Liver (tissue), 9 donors: Measurements from ENCODE around the gene NEK7. TPM values are rescaled to one million over a fixed set of nuclear protein-coding genes. Genes with fewer than 3 reads are reported as not detected.

Source experiments
- DNase-seq: peaks from one replicate; pipeline ENCODE4 v3.0.0-alpha.2; 2017; ENCODE audit warnings: low spot score
- H3K27ac ChIP-seq, 2 donors: one replicate each; pipeline ENCODE4 v1.7.0; 2013; ENCODE audit warnings: inconsistent platforms in 2 of 2, low read length in 2 of 2, control low read depth in 1 of 2, low read depth in 1 of 2, mild to moderate bottlenecking in 1 of 2
- H3K27me3 ChIP-seq, 4 donors: one replicate each; pipeline versions ENCODE4 v1.6.1 to v1.7.0; 2013; ENCODE audit warnings: low read length in 3 of 4, inconsistent platforms in 1 of 4, mild to moderate bottlenecking in 1 of 4, moderate library complexity in 1 of 4; ENCODE audit not compliant: control insufficient read depth in 4 of 4, insufficient read depth in 4 of 4
- H3K36me3 ChIP-seq, 4 donors: one replicate each; pipeline versions ENCODE4 v1.6.1 to v1.7.0; 2013; ENCODE audit warnings: low read length in 3 of 4, mild to moderate bottlenecking in 3 of 4, low read depth in 1 of 4, moderate library complexity in 1 of 4; ENCODE audit not compliant: control insufficient read depth in 4 of 4, insufficient read depth in 3 of 4
- H3K4me1 ChIP-seq, 4 donors: one replicate each; pipeline versions ENCODE4 v1.6.1 to v1.7.0; 2013; ENCODE audit warnings: low read length in 3 of 4, mild to moderate bottlenecking in 3 of 4, moderate library complexity in 1 of 4; ENCODE audit not compliant: control insufficient read depth in 4 of 4, insufficient read depth in 4 of 4
- H3K4me3 ChIP-seq, 3 donors: one replicate each; pipeline versions ENCODE4 v1.6.1 to v1.7.0; 2013; ENCODE audit warnings: low read length in 3 of 3, control low read depth in 1 of 3, low read depth in 1 of 3, mild to moderate bottlenecking in 1 of 3
- H3K9ac ChIP-seq, 2 donors: one replicate each; pipeline ENCODE4 v1.7.0; 2013; ENCODE audit warnings: low read length in 2 of 2, mild to moderate bottlenecking in 2 of 2, moderate library complexity in 2 of 2, control low read depth in 1 of 2, low read depth in 1 of 2
- H3K9me3 ChIP-seq, 4 donors: one replicate each; pipeline versions ENCODE4 v1.6.1 to v1.7.0; 2013; ENCODE audit warnings: low read length in 3 of 4; ENCODE audit not compliant: control insufficient read depth in 4 of 4
- FOXA1 ChIP-seq: IDR thresholded peaks from 2 replicates; pipeline ENCODE4 v1.6.1; 2016; ENCODE audit warnings: antibody characterized with exemption
- FOXA2 ChIP-seq: IDR thresholded peaks from 2 replicates; pipeline ENCODE4 v1.6.1; 2016; ENCODE audit warnings: antibody characterized with exemption
- GABPA ChIP-seq, 2 donors: IDR thresholded peaks in 1 of 2; conservative IDR thresholded peaks in 1 of 2; 2 replicates each; pipeline ENCODE4 v1.6.1; 2016; ENCODE audit warnings: antibody characterized with exemption in 2 of 2, mild to moderate bottlenecking in 1 of 2, moderate library complexity in 1 of 2
- HNF4A ChIP-seq, 2 donors: conservative IDR thresholded peaks; 2 replicates each; pipeline ENCODE4 v1.6.1; 2016; ENCODE audit warnings: antibody characterized with exemption in 2 of 2, mild to moderate bottlenecking in 2 of 2
- HNF4G ChIP-seq: IDR thresholded peaks from 2 replicates; pipeline ENCODE4 v1.6.1; 2016; ENCODE audit warnings: antibody characterized with exemption
- JUND ChIP-seq, 2 donors: IDR thresholded peaks; 2 replicates each; pipeline ENCODE4 v1.6.1; 2016; ENCODE audit warnings: antibody characterized with exemption in 2 of 2
- NR2F2 ChIP-seq: IDR thresholded peaks from 2 replicates; pipeline ENCODE4 v1.6.1; 2016; ENCODE audit warnings: antibody characterized with exemption
- RAD21 ChIP-seq, 2 donors: IDR thresholded peaks; 2 replicates each; pipeline ENCODE4 v1.6.1; 2016; ENCODE audit warnings: antibody characterized with exemption in 2 of 2, mild to moderate bottlenecking in 2 of 2
- RXRA ChIP-seq, 2 donors: IDR thresholded peaks; 2 replicates each; pipeline ENCODE4 v1.6.1; 2017 to 2018; ENCODE audit warnings: antibody characterized with exemption in 2 of 2, mild to moderate bottlenecking in 1 of 2
- SP1 ChIP-seq: IDR thresholded peaks from 2 replicates; pipeline ENCODE4 v1.6.1; 2018; ENCODE audit warnings: antibody characterized with exemption, mild to moderate bottlenecking
- TAF1 ChIP-seq: conservative IDR thresholded peaks from 2 replicates; pipeline ENCODE4 v1.6.1; 2016; ENCODE audit warnings: antibody characterized with exemption, mild to moderate bottlenecking
- YY1 ChIP-seq: IDR thresholded peaks from 2 replicates; pipeline ENCODE4 v1.6.1; 2016; ENCODE audit warnings: antibody characterized with exemption, mild to moderate bottlenecking
- WGBS: extraction: QIAGEN DNeasy Blood & Tissue Kit; methylation state at CpG from one replicate; pipeline ENCODE4 v1.1.7; 2013; 5-methylcytosine and 5-hydroxymethylcytosine counted together
- polyA plus RNA-seq, 2 donors: library from polyadenylated mRNA; stranded (reverse) in 1 of 2; unstranded in 1 of 2; fragments of 200-250 nt in 1 of 2; fragments of >200 nt in 1 of 2; fragmentation: Nextera tagmentation in 1 of 2; extraction: Ambion mirVana in 1 of 2; gene quantifications; one replicate each; pipeline versions ENCODE4 v1.2.1 to v1.2.3, GENCODE V29; 2013 to 2015
- total RNA-seq, 2 donors: library from RNA; depleted of rRNA; stranded (reverse); fragments of >200 nt; gene quantifications; one replicate each; pipeline ENCODE4 v1.2.3, GENCODE V29; 2014
- TF ChIP-seq, protein P1 (sequence below): IDR thresholded peaks from 2 replicates; pipeline ENCODE4 v1.6.1; 2016; ENCODE audit warnings: antibody characterized with exemption
- TF ChIP-seq, protein P2 (sequence below): IDR thresholded peaks from 2 replicates; pipeline ENCODE4 v1.6.1; 2016; ENCODE audit warnings: antibody characterized with exemption
- TF ChIP-seq, protein P3 (sequence below): IDR thresholded peaks from 2 replicates; pipeline ENCODE4 v1.6.1; 2016; ENCODE audit warnings: antibody characterized with exemption, mild to moderate bottlenecking
- TF ChIP-seq, protein P4 (sequence below): IDR thresholded peaks from 2 replicates; pipeline ENCODE4 v1.6.1; 2016; ENCODE audit warnings: antibody characterized with exemption
- TF ChIP-seq, protein P5 (sequence below): fragments of 150-350 bp; IDR thresholded peaks from 2 replicates; pipeline ENCODE4 v1.5.1; 2017; ENCODE audit warnings: improper control_type of control experiment, low read depth, low read length; ENCODE audit not compliant: missing input control
- donor health status: healthy.
- donor health status: healthy.
- donor health status: healthy.
- donor health status: healthy.
- donor health status: healthy.

Gene NEK7
- total and polyA plus RNA-seq, 4 donors: 9.2 to 34.4 (median 20.2) TPM

DNA sequence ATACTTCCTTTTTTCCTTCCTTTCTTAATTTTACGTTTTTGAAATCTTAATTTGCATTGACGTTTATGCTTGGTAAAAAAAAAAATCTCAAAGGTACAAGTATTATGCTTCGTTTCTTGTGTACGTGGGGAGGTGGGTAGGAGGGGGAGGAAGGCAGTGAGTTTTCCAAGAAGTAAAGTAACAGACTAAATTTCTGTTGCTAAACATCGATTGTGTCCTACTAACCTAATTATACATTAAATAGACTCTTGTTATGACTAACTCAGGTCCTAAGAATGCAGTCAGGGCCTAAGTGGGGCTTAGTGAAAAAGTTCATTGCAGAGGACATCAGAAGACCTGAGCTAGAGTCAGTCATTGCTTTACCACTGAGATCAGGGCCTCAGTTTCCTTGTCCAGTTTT lies 17.5 kb downstream of the NEK7 start:
- peaks cover 3 to 40% (median 6%) of the 10 kb centered on the region in 4 donors for H3K4me1 ChIP-seq
- TF ChIP-seq, protein P1, sequence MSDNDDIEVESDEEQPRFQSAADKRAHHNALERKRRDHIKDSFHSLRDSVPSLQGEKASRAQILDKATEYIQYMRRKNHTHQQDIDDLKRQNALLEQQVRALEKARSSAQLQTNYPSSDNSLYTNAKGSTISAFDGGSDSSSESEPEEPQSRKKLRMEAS: no peak
- TF ChIP-seq JUND (IDR thresholded peaks at IDR 0.05) (no peak), GABPA (IDR thresholded peaks at IDR 0.05 in 1 of 2, conservative IDR thresholded peaks at IDR 0.05 in 1 of 2) (no peak), RXRA (IDR thresholded peaks at IDR 0.05) (no peak), NR2F2 (no peak), FOXA1 (no peak), TAF1 (no peak), RAD21 (IDR thresholded peaks at IDR 0.05) (no peak), YY1 (no peak), HNF4A (conservative IDR thresholded peaks at IDR 0.05) (no peak), FOXA2 (no peak), HNF4G (no peak), SP1 (no peak)
- TF ChIP-seq, protein P2, sequence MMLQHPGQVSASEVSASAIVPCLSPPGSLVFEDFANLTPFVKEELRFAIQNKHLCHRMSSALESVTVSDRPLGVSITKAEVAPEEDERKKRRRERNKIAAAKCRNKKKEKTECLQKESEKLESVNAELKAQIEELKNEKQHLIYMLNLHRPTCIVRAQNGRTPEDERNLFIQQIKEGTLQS: no peak
- TF ChIP-seq, protein P3, sequence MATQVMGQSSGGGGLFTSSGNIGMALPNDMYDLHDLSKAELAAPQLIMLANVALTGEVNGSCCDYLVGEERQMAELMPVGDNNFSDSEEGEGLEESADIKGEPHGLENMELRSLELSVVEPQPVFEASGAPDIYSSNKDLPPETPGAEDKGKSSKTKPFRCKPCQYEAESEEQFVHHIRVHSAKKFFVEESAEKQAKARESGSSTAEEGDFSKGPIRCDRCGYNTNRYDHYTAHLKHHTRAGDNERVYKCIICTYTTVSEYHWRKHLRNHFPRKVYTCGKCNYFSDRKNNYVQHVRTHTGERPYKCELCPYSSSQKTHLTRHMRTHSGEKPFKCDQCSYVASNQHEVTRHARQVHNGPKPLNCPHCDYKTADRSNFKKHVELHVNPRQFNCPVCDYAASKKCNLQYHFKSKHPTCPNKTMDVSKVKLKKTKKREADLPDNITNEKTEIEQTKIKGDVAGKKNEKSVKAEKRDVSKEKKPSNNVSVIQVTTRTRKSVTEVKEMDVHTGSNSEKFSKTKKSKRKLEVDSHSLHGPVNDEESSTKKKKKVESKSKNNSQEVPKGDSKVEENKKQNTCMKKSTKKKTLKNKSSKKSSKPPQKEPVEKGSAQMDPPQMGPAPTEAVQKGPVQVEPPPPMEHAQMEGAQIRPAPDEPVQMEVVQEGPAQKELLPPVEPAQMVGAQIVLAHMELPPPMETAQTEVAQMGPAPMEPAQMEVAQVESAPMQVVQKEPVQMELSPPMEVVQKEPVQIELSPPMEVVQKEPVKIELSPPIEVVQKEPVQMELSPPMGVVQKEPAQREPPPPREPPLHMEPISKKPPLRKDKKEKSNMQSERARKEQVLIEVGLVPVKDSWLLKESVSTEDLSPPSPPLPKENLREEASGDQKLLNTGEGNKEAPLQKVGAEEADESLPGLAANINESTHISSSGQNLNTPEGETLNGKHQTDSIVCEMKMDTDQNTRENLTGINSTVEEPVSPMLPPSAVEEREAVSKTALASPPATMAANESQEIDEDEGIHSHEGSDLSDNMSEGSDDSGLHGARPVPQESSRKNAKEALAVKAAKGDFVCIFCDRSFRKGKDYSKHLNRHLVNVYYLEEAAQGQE: no peak
- TF ChIP-seq, protein P4, sequence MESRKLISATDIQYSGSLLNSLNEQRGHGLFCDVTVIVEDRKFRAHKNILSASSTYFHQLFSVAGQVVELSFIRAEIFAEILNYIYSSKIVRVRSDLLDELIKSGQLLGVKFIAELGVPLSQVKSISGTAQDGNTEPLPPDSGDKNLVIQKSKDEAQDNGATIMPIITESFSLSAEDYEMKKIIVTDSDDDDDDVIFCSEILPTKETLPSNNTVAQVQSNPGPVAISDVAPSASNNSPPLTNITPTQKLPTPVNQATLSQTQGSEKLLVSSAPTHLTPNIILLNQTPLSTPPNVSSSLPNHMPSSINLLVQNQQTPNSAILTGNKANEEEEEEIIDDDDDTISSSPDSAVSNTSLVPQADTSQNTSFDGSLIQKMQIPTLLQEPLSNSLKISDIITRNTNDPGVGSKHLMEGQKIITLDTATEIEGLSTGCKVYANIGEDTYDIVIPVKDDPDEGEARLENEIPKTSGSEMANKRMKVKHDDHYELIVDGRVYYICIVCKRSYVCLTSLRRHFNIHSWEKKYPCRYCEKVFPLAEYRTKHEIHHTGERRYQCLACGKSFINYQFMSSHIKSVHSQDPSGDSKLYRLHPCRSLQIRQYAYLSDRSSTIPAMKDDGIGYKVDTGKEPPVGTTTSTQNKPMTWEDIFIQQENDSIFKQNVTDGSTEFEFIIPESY: no peak
- TF ChIP-seq, protein P5, sequence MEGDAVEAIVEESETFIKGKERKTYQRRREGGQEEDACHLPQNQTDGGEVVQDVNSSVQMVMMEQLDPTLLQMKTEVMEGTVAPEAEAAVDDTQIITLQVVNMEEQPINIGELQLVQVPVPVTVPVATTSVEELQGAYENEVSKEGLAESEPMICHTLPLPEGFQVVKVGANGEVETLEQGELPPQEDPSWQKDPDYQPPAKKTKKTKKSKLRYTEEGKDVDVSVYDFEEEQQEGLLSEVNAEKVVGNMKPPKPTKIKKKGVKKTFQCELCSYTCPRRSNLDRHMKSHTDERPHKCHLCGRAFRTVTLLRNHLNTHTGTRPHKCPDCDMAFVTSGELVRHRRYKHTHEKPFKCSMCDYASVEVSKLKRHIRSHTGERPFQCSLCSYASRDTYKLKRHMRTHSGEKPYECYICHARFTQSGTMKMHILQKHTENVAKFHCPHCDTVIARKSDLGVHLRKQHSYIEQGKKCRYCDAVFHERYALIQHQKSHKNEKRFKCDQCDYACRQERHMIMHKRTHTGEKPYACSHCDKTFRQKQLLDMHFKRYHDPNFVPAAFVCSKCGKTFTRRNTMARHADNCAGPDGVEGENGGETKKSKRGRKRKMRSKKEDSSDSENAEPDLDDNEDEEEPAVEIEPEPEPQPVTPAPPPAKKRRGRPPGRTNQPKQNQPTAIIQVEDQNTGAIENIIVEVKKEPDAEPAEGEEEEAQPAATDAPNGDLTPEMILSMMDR: no peak
- no peaks in the 10 kb centered on the region for H3K36me3 ChIP-seq
- no peak for DNase-seq
- H3K27ac ChIP-seq: no peak overlapping the region
- H3K4me3 ChIP-seq: no peak overlapping the region
- H3K9me3 ChIP-seq: no peaks in the 10 kb centered on the region
- no peaks in the 10 kb centered on the region for H3K27me3 ChIP-seq
- WGBS: 64% methylated on average over 5 of the region's 5 CpGs
- H3K9ac ChIP-seq: no peak overlapping the region
